Measurements from ENCODE around the gene ZFYVE9. TPM values are rescaled to one million over a fixed set of nuclear protein-coding genes. Genes with fewer than 3 reads are reported as not detected.

The ZFYVE9 gene
- total RNA-seq, 1 donor from 2014 or later, result 18.4 TPM

- Histone ChIP-seq H3K27me3 (ENCODE audit: control insufficient read depth, insufficient read depth, low read length) (no peaks in the 10 kb centered on the region), H3K4me3 (ENCODE audit: low read depth, low read length) (no peak overlapping the region), H3K36me3 (ENCODE audit: control insufficient read depth, insufficient read depth, low read length) (no peaks in the 10 kb centered on the region)
- no peak for TF ChIP-seq CTCF (IDR thresholded peaks at IDR 0.05; ENCODE audit: insufficient read depth, low read length, poor library complexity, severe bottlenecking)
- no peak for DNase-seq (ENCODE audit: low read depth)
Measured at GRCh38 chr1:52337439-52337838, 195.6 kb downstream of the ZFYVE9 start.

DNA sequence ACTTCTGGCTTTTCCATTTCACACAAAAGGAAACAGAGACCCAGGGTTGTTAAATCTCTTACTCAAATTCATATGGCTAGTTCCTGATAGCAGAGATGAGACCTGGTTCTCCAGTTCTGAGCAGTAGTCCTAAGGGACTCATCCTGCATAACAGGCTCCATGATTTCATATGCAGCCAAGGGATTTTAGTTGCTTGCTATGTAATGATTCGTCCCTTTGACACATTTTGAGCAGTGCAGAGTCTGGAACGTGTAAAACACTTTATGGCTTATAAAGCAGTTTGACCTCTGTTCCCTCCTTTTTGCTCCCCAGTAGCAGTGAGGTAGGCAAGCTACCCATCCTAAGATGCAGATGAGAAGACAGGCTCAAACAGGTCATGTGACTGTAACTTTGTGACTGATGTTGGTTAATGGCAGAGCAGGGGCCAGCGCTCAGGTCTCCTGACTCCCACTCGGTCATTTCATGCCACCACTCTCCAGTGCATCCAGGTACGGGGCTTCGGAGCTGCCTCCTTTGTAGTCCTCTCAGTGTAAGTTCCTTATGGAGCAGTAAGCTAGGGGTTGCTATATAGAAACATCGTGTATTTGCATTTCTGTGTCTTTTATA lies 199.9 kb downstream of the ZFYVE9 start:
- H3K36me3 ChIP-seq (ENCODE audit: control insufficient read depth, insufficient read depth, low read length), result no peaks in the 10 kb centered on the region
- DNase-seq (ENCODE audit: low read depth), result no peak
- no peak for TF ChIP-seq CTCF (IDR thresholded peaks at IDR 0.05; ENCODE audit: insufficient read depth, low read length, poor library complexity, severe bottlenecking)
- H3K27me3 ChIP-seq (ENCODE audit: control insufficient read depth, insufficient read depth, low read length), result no peaks in the 10 kb centered on the region
- no peak overlapping the region for H3K4me3 ChIP-seq (ENCODE audit: low read depth, low read length)

GRCh38 chr1:52343979-52344378 lies 202.1 kb downstream of the ZFYVE9 start:
- H3K36me3 ChIP-seq (ENCODE audit: control insufficient read depth, insufficient read depth, low read length), result no peaks in the 10 kb centered on the region
- DNase-seq (ENCODE audit: low read depth), result no peak
- H3K4me3 ChIP-seq (ENCODE audit: low read depth, low read length), result no peak overlapping the region
- TF ChIP-seq CTCF (IDR thresholded peaks at IDR 0.05; ENCODE audit: insufficient read depth, low read length, poor library complexity, severe bottlenecking), result no peak
- H3K27me3 ChIP-seq (ENCODE audit: control insufficient read depth, insufficient read depth, low read length), result no peaks in the 10 kb centered on the region

DNA sequence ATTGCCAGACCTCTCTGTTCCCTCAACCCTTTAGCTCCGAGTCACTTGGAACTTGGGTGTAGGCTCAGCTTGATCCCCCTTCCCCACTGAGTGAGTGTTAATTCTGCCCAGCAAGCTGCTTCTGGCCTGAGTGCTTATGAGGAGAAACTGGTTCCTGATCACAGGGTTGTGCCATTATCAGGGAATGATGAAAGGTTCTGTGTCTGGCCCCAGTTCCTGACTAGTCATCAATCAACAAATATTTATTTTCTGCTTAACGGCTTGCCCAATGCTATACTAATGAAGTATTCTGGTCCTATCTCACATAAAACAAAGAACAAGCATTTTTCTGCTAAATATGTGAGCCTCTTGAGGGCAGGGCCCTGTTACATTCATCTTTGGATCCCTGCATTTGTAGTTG lies 203.4 kb downstream of the ZFYVE9 start:
- TF ChIP-seq CTCF (IDR thresholded peaks at IDR 0.05; ENCODE audit: insufficient read depth, low read length, poor library complexity, severe bottlenecking), result no peak
- no peaks in the 10 kb centered on the region for H3K36me3 ChIP-seq (ENCODE audit: control insufficient read depth, insufficient read depth, low read length)
- H3K27me3 ChIP-seq (ENCODE audit: control insufficient read depth, insufficient read depth, low read length), result no peaks in the 10 kb centered on the region
- no peak for DNase-seq (ENCODE audit: low read depth)
- no peak overlapping the region for H3K4me3 ChIP-seq (ENCODE audit: low read depth, low read length)

DNA sequence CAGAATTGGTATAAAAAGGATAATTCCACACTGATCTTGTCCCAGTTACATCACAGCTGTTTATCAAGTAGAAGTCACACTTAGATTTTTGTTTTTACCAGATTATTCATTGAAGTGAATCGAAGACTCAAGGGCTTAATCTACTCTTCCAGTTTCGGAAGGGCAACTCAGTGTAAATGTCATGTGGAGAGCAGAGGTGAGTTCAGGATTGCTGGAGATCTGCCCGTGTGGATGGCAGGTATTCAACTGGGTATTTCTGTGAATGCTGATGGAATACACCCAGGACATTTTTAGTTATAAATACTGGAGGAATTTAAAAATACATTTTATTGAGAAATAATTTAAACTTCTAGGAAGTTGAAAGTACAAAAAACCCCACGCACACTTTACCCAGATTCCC lies 204.8 kb downstream of the ZFYVE9 start:
- Histone ChIP-seq H3K4me3 (ENCODE audit: low read depth, low read length) (no peak overlapping the region), H3K27me3 (ENCODE audit: control insufficient read depth, insufficient read depth, low read length) (no peaks in the 10 kb centered on the region), H3K36me3 (ENCODE audit: control insufficient read depth, insufficient read depth, low read length) (no peaks in the 10 kb centered on the region)
- no peak for TF ChIP-seq CTCF (IDR thresholded peaks at IDR 0.05; ENCODE audit: insufficient read depth, low read length, poor library complexity, severe bottlenecking)
- no peak for DNase-seq (ENCODE audit: low read depth)

- DNase-seq (ENCODE audit: low read depth), result no peak
- peak; percentile 29 for TF ChIP-seq CTCF (IDR thresholded peaks at IDR 0.05; ENCODE audit: insufficient read depth, low read length, poor library complexity, severe bottlenecking)
- no peaks in the 10 kb centered on the region for H3K36me3 ChIP-seq (ENCODE audit: control insufficient read depth, insufficient read depth, low read length)
- no peaks in the 10 kb centered on the region for H3K27me3 ChIP-seq (ENCODE audit: control insufficient read depth, insufficient read depth, low read length)
- no peak overlapping the region for H3K4me3 ChIP-seq (ENCODE audit: low read depth, low read length)
Measured at GRCh38 chr1:52348704-52349300, 206.9 kb downstream of the ZFYVE9 start.
